Measurements from ENCODE around the gene SEMA6D.

The SEMA6D gene

GRCh38 chr15:47682661-47683060, 34.6 kb upstream of the SEMA6D start:
- TF ChIP-seq CTCF (IDR thresholded peaks at IDR 0.05; ENCODE audit: extremely low read depth, missing control alignments), result no peak
- DNase-seq (ENCODE audit: low spot score), result no peak

- DNase-seq (ENCODE audit: low spot score), result no peak
- TF ChIP-seq CTCF (IDR thresholded peaks at IDR 0.05; ENCODE audit: extremely low read depth, missing control alignments), result no peak
Measured at GRCh38 chr15:47685141-47685870, 32.0 kb upstream of the SEMA6D start.

GRCh38 chr15:47688573-47689086, 28.7 kb upstream of the SEMA6D start:
- no peak for TF ChIP-seq CTCF (IDR thresholded peaks at IDR 0.05; ENCODE audit: extremely low read depth, missing control alignments)
- DNase-seq (ENCODE audit: low spot score), result no peak

- no peak for DNase-seq (ENCODE audit: low spot score)
- TF ChIP-seq CTCF (IDR thresholded peaks at IDR 0.05; ENCODE audit: extremely low read depth, missing control alignments), result no peak
Measured at GRCh38 chr15:47689660-47690059, 27.6 kb upstream of the SEMA6D start.

- no peak for TF ChIP-seq CTCF (IDR thresholded peaks at IDR 0.05; ENCODE audit: extremely low read depth, missing control alignments)
- no peak for DNase-seq (ENCODE audit: low spot score)
Measured at GRCh38 chr15:47691882-47692281, 25.4 kb upstream of the SEMA6D start.

- DNase-seq (ENCODE audit: low spot score), result no peak
- TF ChIP-seq CTCF (IDR thresholded peaks at IDR 0.05; ENCODE audit: extremely low read depth, missing control alignments), result no peak
Measured at GRCh38 chr15:47696351-47696750, 21.0 kb upstream of the SEMA6D start.

GRCh38 chr15:47705281-47705997, 11.9 kb upstream of the SEMA6D start:
- no peak for DNase-seq (ENCODE audit: low spot score)
- TF ChIP-seq CTCF (IDR thresholded peaks at IDR 0.05; ENCODE audit: extremely low read depth, missing control alignments), result no peak
